ENCODE results near the gene TTLL11. TPM values are rescaled to one million over a fixed set of nuclear protein-coding genes. Genes with fewer than 3 reads are reported as not detected.

The TTLL11 gene
- total RNA-seq, 4 donors from 2014 or later, result 9.1 to 47.4 (median 11.3) TPM

DNA sequence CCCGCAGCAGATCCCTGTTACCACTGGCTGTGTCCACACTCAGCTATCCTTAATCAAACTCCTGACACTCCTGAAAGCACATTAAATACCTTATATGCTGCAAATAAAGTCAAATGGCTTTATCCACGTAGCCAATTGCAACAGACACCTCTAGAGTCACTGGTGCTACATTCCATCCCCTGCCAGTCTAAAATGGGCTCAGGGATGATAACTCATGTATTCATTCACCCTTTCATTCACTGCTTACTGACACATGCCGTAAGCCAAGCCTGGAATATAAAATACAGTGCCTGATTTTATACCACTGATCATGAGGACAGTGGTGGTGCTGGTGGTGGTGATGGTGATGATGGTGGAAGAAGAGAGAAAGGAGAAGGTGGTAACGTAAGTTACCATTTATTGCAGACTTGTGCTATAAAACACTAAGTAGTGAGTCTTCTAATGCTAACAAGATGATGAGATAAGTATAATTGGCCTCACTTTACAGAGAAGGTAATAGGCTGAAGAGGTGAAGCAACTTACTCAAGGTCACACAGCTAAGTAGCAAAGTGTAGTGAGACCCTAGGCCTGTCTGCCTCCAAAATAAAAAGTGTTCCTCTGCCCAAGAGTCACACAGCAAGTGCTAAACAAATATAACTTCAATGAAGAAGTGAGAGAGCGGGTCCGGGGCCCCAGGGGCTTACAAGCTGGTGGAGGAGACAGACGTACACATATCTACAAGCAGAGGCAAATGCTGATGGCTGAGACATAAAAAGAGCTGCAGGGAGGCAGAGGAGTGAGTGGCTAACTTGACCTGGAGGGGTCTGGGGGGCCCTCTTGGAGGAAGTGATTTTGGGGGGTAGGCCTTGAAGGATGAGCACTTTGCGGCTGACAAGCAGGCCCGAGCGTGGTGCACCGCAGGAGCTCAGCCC lies 1.2 kb downstream of the TTLL11 start:
- TF ChIP-seq POLR2AphosphoS5 (IDR thresholded peaks at IDR 0.05) (no peak), POLR2A (IDR thresholded peaks at IDR 0.05) (no peak), EP300 (IDR thresholded peaks at IDR 0.05; ENCODE audit: low read depth) (no peak)
- TF ChIP-seq, protein P1, sequence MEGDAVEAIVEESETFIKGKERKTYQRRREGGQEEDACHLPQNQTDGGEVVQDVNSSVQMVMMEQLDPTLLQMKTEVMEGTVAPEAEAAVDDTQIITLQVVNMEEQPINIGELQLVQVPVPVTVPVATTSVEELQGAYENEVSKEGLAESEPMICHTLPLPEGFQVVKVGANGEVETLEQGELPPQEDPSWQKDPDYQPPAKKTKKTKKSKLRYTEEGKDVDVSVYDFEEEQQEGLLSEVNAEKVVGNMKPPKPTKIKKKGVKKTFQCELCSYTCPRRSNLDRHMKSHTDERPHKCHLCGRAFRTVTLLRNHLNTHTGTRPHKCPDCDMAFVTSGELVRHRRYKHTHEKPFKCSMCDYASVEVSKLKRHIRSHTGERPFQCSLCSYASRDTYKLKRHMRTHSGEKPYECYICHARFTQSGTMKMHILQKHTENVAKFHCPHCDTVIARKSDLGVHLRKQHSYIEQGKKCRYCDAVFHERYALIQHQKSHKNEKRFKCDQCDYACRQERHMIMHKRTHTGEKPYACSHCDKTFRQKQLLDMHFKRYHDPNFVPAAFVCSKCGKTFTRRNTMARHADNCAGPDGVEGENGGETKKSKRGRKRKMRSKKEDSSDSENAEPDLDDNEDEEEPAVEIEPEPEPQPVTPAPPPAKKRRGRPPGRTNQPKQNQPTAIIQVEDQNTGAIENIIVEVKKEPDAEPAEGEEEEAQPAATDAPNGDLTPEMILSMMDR (IDR thresholded peaks at IDR 0.05), result no peak
- no peak for DNase-seq
- H3K4me1 ChIP-seq, result peaks cover 24 to 32% (median 31%) of the 10 kb centered on the region in 4 donors
- H3K27me3 ChIP-seq, result peaks cover 8% of the 10 kb centered on the region
- in situ Hi-C loops (cut with MboI; ENCODE audit: low pct_ligation_motif_present in 1 of 4, low pct_unique_long_range_greater_than_20kb in 1 of 4, low sequenced_read_pairs in 3 of 4) (no loop called here), intact Hi-C loops (cut with DNase I; ENCODE audit: low total_unique reads) (no loop called here)
- peak overlapping the region; percentile 70 to 97 (median 79) for H3K4me3 ChIP-seq
- 48 to 49% methylated on average over 5 to 11 of the region's 11 CpGs for WGBS, 2 donors (ENCODE audit: low coverage in 1 of 2)
- no peaks in the 10 kb centered on the region for H3K9me3 ChIP-seq
- H3K36me3 ChIP-seq, result no peaks in the 10 kb centered on the region
- peak overlapping the region; percentile 81 to 93 (median 88) for H3K27ac ChIP-seq

DNA sequence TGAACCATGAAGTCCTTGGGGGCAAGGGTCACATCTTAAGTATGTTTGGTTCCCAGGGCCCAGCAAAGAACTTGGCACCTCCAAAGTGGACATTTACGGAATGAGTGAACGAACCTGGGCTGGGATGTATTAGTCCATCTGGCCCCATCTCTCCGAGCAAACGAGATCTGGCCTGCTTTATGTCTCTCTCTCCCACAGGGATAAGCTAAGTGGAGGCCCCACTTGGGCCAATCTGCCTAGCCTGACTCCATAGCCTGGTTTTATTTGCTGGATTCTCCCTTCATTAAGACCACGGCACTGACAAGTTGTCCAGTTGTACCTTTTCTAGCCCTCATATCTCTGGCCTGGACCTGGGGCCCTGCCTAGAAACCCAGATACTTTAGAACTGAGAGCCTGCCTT lies 2.1 kb downstream of the TTLL11 start:
- Histone ChIP-seq H3K4me1 (peaks cover 24 to 32% (median 31%) of the 10 kb centered on the region in 4 donors), H3K36me3 (no peaks in the 10 kb centered on the region), H3K4me3 (peak overlapping the region in 1 of 4 donors; percentile 70), H3K27ac (peak overlapping the region; percentile 11 to 93 (median 78)), H3K9me3 (no peaks in the 10 kb centered on the region), H3K27me3 (peaks cover 8% of the 10 kb centered on the region)
- WGBS, 2 donors (ENCODE audit: low coverage in 1 of 2), result 90% methylated on average over 5 of the region's 5 CpGs; no CpG with 5 or more reads in 1 of the 2 donors
- intact Hi-C loops (cut with DNase I; ENCODE audit: low total_unique reads) (no loop called here), in situ Hi-C loops (cut with MboI; ENCODE audit: low pct_ligation_motif_present in 1 of 4, low pct_unique_long_range_greater_than_20kb in 1 of 4, low sequenced_read_pairs in 3 of 4) (no loop called here)
- DNase-seq, result no peak
- TF ChIP-seq, protein P1 (IDR thresholded peaks at IDR 0.05), result no peak
- no peak for TF ChIP-seq POLR2AphosphoS5 (IDR thresholded peaks at IDR 0.05)
- no peak for TF ChIP-seq EP300 (IDR thresholded peaks at IDR 0.05; ENCODE audit: low read depth)
- no peak for TF ChIP-seq POLR2A (IDR thresholded peaks at IDR 0.05)

- Histone ChIP-seq H3K27ac (peak overlapping the region in 3 of 4 donors; percentile 68 to 93 (median 69)), H3K36me3 (no peaks in the 10 kb centered on the region), H3K4me3 (no peak overlapping the region), H3K9me3 (no peaks in the 10 kb centered on the region), H3K27me3 (peaks cover 8% of the 10 kb centered on the region), H3K4me1 (peaks cover 24 to 32% (median 31%) of the 10 kb centered on the region in 4 donors)
- intact Hi-C loops (cut with DNase I; ENCODE audit: low total_unique reads), result no loop called here
- DNase-seq, result no peak
- 83 to 86% methylated on average over 9 of the region's 9 CpGs for WGBS, 2 donors (ENCODE audit: low coverage in 1 of 2)
- in situ Hi-C loops (cut with MboI; ENCODE audit: low pct_ligation_motif_present in 1 of 4, low pct_unique_long_range_greater_than_20kb in 1 of 4, low sequenced_read_pairs in 3 of 4), result no loop called here
- TF ChIP-seq EP300 (IDR thresholded peaks at IDR 0.05; ENCODE audit: low read depth), result no peak
- TF ChIP-seq POLR2A (IDR thresholded peaks at IDR 0.05), result no peak
- TF ChIP-seq POLR2AphosphoS5 (IDR thresholded peaks at IDR 0.05), result no peak
- TF ChIP-seq, protein P1 (IDR thresholded peaks at IDR 0.05), result no peak
Measured at GRCh38 chr9:122090287-122090883, 2.7 kb downstream of the TTLL11 start.

Data from transverse colon (tissue), 4 donors.